DMS 273 (cell line): ENCODE measurements around the gene KIF21B.
"Not testable (repeated sequence)": the region's sequence is repeated elsewhere in the genome, so short reads cannot be mapped to it uniquely, and the experiment has no call there.

Experiments used
- DNase-seq: peaks from one replicate; lab custom pipeline; 2025; ENCODE audit not compliant: unreplicated experiment; lab: John Stamatoyannopoulos, UW

Gene KIF21B

DNA sequence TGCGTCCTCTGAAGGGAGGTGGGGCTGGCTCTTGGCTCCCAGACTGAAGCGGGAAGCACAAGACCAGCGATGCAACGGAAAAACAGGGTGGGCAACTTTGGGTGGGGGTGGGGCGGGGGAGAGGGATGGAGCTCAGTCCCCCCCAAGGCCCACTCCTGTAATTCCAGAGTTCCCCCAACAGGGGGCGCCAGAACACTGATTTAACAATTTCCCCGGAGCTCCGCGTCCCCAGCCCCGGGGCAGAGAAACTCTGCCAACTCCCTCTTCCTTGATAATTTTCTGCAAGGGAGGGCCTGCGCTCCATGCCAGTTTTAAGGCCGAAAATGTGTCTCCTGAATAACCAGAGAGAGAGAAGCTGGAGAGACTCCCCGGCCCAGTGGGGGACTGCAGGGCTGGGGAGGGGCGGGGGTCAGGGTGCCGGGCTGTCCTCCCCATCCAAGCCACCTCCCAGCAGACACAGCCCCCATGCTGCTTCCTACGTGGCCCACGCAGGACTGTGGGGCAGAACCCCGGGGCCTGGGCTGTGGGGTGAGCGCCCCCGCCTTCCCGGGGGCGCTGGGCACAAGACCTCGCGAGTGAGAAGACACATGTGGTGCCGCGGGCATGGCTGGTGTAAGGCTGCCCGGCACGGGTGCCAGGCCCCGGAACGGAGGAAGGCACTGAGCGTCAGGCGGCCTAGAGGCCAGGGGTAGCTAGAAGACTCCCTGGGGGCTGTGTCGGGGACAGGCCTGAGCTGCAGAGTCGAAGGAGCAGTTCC is 51.4 kb downstream of the KIF21B start:
- peak; percentile 84 for DNase-seq

DNA sequence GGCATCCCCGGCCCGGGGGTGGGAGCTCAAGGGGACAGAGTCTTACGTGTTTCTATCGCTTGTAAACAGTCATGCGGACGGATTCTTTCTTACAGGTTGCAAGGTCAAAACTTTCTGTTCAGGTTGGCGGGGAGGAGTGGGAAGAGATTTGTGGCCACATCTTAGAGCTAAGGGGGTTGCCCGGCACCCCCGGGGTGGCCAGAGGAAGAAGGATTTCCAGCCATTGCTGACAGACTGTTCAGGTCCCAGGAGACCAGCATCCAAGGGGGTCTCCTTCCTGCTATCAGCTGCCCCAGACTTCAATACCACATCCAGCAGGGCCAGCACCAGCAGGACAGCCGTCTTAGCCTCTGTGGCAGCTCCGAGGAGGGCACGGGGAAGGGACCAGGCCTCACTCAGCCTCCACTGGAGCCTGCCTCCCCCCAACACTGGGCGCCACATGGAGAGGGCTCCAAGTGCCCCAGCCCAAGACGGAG is 52.0 kb downstream of the KIF21B start:
- peak; percentile 48 for DNase-seq

DNA sequence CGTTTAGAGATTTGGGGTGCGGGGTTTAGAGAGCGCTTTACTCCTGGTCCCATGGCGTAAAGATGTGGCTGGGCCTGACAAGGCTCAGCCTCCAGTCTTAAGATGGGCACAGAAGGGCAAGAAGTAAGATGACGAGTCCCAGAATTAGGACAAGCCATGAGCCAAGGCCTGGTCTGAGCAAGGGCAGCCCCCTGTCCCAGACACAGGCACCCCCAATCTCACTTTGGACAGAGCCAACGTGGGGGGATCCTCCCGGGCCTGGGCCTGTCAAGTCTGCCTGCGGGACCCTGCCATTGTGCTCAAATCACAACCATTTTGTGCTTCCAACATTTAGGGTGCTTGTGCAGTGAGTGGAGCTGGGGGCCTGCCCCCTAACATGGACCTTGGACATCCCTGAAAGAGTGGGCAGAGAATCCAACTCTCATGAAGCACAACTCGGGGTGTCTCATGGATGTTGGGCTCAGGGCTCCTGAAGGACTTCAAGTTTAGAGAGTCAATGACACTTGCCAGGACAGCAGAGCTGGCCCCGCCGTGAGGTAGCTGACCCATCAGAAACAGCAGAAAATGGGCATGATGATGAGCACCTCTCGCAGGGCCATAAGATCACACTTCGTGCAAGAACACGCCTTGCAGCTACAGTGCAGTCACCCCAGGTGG is 52.6 kb downstream of the KIF21B start:
- no peak for DNase-seq

DNA sequence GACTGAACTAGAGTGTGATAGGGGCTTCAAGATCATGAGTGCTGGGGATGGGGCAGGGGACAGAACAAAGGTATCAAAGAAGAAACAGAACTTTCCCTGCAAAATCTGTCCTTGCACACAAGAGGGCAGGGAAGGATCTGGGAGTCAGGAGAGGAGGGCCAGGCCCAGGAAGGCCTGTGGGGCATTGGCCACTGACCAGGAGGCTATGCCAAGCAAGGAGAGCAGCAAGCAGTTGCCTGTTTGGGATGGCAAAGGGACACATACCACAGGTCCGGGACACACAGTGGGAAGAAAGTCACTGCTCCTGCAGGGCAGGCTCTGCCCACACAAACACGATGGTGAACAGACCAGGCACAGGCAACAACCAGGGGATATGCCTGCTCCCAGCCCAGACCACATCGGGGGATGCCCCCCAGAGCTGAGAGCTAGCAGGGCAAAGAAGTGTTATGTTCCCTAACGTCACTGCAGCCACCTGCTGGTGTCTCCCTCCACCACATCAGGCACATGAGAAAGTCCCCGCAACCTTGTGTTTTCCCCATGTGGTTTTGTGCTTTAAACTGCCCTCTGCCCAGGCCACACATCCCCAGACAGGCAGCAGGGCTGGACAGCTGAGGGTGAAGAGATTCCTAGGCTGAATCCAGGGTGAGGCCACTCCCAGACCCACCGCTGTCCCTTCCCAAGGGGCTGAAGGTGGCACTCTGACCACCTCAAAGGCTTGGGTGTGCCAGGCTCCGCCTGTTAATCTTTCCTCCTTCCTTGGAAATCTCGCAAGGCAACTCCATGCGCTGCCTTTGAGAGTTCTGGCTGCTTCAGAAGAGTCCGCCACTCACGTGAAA is 53.6 kb downstream of the KIF21B start:
- DNase-seq = peak; percentile 25

DNA sequence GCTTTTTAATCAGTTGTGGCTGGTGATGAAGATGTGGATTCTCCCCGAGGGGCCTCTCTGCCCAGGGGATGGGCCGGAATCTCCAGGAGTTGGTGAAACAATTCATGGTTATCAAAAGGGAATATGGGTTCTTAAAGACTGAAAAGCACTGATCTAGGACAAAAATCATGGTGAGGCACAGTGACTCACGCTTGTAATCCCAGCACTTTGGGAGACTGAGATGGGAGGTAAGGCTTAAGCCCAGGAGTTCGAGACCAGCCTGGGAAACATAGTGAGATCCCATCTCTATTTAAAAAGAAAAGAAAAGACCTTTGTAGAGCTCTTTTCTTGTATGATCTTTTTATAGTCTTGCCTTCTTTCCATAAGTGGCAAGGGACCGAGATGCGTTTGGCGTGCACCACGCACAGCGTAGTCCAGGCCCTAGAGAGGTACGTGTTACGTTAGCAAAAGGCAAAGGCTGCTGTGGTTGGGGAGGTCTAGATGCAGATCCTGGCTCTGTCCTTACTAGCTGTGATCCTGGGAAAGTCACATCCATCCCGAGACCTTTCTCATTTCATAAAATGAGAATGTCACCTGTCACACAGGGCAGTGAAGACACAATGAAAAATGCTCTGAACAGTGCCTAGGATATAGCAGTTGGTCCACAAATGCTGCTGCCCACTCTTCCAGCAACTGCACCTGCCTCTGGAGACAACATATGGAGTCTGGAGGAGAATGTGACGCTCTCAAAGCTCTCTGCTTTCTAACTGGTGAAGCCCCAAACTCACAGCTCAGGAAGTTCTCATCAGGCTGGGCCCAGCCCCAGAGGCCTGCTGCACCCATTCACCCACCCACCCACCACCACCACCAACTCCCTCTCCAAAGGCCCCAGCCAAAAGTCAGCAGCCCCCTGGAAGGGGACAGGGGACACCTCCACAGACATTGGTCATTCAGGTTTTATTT is 54.8 kb downstream of the KIF21B start:
- DNase-seq = no peak

DNA sequence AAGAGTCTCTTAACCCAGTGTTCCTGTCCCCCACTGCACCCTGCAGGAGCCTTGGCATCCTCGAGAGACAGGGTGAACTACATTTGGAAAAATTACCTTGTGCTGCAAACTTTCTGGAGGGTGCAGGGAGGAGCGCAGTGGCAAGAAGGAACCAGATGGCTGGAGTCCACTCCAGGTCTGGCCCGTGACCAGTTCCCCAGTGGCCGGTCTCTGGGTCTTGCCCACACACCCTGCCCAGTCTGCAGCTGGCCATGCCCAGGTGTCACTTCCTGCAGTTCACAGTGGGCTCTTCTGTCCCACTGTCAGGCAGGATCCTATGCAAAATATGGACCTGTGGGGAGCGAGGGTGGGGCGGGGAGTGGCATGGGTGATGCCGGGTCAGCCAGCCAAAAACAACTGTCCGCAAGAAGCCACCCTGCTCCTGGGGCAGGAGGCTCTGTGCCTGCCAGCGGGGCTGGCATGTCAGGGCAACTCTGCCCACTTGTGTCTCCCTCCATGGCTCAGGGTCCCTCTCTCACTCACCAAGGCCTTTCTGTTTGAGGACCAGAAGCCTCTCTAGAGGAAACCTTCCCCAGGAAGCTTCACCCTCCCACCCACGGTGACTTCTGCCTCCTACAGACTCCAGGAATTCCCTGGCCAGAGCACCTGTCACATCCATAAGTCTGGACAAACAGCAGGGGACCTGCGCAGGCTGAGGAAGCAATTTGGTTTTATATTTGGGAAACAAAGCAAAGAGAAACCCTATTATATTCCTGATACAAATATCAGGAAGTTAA is 55.6 kb downstream of the KIF21B start:
- no peak for DNase-seq

DNA sequence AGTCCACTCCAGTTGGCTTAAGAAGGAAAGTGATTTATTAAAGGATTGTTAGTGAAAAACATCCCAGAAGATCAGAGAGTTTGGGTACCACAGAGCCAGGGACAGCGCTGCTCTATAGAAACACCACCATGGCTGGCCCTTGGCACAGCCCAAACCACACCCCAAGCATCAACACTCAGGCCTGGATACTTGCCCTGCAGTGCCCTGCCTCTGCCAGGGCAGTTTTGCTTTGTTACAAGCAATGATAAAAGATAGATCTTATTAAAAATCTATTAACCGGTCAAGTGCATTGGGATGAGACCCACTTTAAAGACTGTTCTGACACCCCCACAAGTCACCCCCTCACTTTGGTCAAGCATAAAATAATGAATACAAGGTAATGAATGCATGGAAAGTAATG is 56.6 kb downstream of the KIF21B start:
- no peak for DNase-seq

DNA sequence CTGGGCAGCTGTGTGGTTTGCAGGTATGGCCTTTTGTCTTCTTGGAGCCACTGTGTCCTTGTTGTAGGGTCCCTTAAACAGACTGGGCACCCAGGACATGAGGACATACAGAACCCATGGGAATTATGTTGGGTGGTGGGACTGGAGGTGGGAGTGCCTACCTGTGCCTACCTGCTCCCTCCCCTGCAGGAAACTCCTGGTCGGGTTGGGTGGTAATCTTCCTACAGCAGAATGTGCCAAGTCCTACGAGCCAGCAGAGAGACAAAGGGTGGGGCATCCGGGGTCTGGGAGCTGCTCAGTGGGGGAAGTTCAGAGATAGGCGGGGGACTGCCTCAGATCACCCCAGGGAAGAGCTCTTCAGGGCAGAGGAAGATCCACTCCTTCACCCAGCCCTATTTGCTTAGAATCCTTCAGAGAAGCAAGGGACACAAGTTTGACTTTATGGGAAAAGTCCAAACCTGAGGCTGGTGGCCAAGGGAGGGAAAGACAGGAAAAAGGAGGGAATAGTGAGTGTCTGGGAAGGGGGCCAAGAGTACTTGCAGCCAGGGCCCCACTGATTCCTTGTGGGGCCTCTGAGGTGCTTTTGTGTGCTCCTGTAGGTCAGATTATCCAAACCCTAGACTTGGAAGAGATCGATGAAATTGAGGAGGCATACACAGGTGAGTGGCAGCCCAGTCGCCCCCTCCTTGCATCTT is 58.3 kb downstream of the KIF21B start:
- no peak for DNase-seq

DNA sequence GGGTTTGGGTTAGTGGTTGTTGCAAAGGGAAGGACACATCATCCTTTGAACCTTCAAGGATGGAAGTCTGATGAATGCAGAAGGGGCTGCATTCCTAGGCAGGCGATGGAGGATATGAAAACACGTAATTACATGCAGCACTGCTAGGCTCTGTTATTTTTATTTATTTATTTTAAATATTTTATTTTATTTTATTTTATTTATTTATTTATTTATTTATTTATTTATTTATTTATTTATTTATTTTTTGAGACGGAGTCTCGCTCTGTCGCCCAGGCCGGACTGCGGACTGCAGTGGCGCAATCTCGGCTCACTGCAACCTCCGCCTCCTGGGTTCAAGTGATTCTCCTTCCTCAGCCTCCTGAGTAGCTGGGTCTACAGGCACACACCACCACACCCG is 59.6 kb downstream of the KIF21B start:
- not testable (repeated sequence) for DNase-seq

DNA sequence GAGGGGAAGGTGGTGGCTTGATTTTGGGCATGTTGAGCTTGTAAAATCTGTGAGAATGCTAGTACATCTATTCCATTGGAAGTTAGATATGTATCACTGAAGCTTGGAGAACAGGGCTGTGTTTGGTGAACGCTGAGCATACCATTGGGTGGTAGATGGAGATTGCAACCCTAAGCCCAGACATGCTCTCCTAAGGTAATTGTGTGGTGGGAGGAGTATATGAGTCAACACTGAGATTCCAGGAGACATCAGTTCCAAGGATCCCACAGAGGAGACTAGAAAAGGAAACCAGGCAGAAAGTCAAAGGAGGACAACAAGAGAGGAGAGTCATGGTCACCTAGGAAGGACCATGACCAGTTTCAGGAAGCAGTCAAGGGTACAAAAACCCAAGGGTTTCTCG is 60.4 kb downstream of the KIF21B start:
- no peak for DNase-seq

DNA sequence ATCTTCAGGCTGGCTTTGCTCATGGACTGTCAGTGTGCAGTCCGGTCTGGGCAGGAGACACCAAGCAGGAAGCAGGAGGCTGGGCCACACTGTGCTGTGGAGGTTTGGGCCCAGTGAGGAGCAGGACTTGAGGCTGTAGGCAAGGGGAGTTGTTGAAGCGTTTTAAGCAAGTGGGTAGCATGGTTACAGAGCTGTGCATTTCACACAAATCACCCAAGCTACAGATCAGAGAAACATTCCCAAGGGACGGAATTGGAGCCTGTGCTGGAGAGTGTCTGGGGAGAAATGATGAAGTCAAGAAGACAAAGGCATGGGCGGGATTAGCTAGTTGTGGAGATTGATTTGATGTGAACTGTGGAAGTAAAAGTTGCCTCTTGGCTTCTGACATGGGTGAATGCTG is 60.9 kb downstream of the KIF21B start:
- no peak for DNase-seq

DNA sequence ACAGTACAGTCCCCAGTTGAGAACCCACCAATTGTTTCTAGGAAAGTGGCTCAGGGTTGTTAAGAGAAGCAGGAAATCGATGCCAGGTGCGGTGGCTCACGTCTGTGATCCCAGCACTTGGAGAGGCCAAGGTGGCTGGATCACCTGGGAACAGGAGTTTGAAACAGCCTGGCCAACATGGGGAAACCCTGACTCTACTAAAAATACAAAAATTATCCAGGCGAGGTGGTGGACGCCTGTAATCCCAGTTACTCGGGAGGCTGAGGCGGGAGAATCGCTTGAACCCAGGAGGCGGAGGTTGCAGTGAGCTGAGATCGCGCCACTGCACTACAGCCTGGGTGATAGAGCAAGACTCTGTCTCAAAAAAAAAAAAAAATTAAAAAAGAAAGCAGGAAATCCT is 61.4 kb downstream of the KIF21B start:
- DNase-seq = not testable (repeated sequence)

DNA sequence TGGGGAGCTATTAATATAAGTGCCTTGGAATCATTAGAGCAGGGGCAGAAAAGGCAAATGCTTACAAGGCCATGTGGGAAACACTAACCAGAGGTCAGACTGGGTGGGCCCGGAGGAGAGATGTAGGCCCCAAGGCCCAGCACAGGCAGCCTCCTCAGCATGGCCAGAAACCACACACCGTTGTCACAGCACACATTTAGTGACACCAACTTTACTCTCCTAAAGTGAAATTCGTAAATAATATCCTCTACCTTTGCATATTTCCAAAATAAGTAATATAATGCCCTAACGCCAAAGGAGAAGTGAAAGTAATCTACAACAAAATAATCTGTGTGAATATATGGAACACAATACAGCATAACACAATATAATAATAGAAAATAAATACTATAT is 62.6 kb downstream of the KIF21B start:
- no peak for DNase-seq

DNA sequence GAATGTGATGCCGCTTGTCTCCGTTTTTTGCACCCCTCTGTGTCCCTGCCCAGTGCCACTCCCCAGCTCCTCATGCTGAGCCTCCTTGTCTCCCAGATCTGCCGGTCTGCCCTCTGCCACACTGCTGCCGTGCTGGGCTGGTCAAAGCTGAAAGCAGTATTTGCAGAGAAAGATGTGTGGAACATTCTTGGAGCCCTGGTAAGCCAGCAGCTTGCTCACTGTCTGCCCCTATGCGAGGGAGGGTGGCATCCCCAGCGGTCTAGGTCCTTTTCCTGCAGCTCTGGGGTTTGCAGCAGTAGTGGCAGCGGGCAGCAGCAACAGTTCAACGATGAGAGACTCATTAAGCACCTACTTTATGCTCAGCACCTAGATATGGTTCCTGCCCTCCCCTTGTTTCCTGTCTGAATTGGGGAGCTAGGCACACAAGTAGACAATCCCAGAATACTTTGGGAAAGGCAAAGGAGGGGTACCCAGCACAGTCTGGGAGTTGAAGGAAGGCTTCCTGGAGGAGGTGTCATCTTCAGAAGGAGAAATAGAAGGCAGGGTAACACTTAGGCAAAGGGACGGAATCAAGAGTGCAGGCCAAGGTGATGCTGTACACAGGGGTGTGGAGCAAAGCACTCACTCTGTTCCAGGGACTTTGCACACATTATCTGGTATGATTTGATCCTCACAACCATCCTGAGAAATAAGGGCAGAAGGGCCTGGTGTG is 63.1 kb downstream of the KIF21B start:
- DNase-seq = no peak

DNA sequence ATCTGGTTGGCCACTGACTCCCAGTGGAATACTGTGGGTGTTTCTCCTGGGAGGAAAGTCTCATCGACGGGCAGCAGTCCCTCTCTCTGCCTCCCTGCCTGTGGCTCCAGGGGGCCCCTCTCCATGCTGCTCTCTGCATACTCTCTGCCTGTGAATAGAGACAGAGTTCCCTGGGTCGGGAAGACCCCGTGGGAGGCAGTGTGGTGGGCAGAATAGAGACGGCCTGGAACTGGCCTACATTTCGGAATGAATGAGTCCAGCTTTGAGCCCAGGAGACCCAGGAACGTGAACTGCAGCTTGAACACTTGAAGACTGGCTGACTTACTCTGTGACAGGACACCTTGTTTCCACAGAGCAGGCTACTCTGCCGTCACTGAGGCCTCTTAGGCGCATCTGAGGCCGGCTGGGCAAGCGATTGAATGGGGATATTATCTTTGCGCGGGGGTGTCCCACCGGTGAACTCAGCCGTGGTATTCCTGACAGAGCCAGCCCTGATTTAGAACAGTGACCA is 64.0 kb downstream of the KIF21B start:
- DNase-seq = no peak

DNA sequence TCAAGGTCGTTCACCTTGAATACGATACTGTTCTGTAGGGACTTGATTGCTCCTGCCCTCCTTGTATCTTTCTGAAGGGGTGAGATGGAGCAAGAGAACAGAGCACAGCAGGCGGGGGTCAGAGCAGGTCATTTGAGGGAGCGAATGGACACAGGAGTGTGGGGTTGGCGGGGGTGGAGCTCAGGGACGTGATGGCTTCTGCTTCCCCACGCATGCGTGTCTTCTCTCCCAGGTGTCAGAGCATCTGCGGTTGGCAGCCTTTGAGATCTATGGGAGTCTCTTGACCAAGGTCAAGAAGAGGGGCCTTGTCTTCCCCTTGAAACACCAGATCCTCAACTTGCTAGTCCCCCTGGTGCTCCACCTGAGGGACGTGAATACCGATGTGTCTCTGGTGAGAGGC is 64.9 kb downstream of the KIF21B start:
- no peak for DNase-seq

DNA sequence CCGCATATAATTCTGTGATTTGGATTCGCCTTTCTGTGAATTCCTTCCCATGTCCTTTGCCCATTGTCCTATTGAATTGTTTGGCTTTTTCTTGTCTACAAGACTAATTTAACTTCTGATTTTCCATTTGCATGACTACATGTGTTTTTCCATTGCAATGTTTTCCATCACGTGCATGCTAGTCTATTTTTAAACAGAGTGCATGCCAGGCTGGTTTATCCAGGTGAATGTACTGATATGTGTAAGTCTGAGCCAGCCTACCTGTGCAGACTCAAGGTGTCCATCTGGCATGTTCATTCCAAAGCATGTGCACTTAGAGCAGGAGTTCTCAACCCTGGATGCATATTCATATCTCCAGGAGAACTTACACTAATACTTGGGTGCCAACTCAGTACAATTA is 69.1 kb downstream of the KIF21B start:
- DNase-seq = no peak

DNA sequence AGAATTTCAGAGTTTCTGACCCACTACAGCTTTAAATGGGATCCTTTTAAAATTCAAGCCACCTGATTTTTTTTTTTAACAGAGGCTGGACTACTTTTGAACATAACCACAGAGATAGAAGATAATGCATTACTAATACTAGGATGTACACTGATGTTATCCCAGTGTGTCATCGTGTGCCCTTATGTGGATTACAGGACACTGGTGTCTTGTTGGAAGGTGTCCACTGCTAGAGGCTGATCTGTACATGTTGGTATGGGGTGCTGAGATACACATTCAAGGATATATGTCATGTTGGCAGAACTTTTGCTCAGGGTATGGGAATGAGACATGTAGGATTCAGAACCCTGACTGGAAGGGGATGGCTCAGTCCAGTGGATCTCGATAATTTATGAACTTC is 72.5 kb downstream of the KIF21B start:
- DNase-seq = no peak

DNA sequence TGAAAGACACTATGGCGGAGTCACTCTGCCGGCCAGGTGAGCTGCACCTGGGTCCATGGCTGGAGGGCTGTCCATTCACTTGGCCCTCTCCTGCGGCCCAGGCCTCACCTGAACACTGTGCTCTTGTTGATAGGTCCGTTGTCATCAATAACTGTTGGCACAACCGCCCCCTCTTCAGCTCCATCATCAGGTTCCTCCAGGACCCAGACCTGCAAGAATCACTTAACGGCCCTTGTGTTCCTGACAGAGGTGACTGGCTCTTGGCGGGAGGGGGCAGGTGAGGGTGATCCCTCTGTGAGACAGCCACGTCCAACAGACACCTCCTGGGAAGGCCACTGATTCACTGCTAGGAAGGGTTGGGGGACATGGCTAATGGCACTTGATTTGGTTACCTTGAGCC is 73.9 kb downstream of the KIF21B start:
- DNase-seq = no peak
